Neural progenitor cell (in vitro differentiated cells): ENCODE data around the gene NPR2.
A peak's percentile ranks its signal among the peaks of the same experiment; 100 is the strongest.

ENCODE experiments used
- CTCF ChIP-seq: fragments of 200-600 bp; sonication (generic); IDR thresholded peaks from 2 replicates; pipeline ENCODE4 v1.5.1; 2017; ENCODE audit warnings: antibody characterized with exemption, mild to moderate bottlenecking
- EZH2 ChIP-seq: fragments of 200-600 bp; sonication (generic); IDR thresholded peaks from 2 replicates; pipeline ENCODE4 v1.6.1; 2017; ENCODE audit warnings: antibody characterized with exemption, mild to moderate bottlenecking, moderate library complexity

GRCh38 chr9:35816708-35817107, 25.3 kb downstream of the NPR2 start:
- TF ChIP-seq CTCF (peak; percentile 28), EZH2 (no peak)
